Measurements from ENCODE around the gene RBBP8. TPM values are rescaled to one million over a fixed set of nuclear protein-coding genes. Genes with fewer than 3 reads are reported as not detected.

The RBBP8 gene
- total and polyA plus RNA-seq, 2 donors (not counting 3 experiments of a cell fraction or from before 2014, with no cell fraction given), result 3.0 to 13.5 TPM

- POLR2A ChIA-PET, result interaction anchor here (0.6 to 1.0 kb wide), 2 partner anchors 50 to 1000 kb away, joined by 3 to 6 read pairs; partner anchors contain the start of gene RBBP8
- H4K20me1 ChIP-seq (replicated peaks; ENCODE audit: control insufficient read depth, extremely low read depth, insufficient read depth, low read length), result peaks cover 2% of the 10 kb centered on the region
- H3K9me3 ChIP-seq (replicated peaks; ENCODE audit: control insufficient read depth, insufficient read depth, low read length), result no peaks in the 10 kb centered on the region
- no peak overlapping the region for H2AFZ ChIP-seq (ENCODE audit: low read depth, low read length)
- H3K9me1 ChIP-seq (replicated peaks; ENCODE audit: control insufficient read depth, extremely low read depth, insufficient read depth, low read length), result no peaks in the 10 kb centered on the region
- intact Hi-C loops (cut with micrococcal nuclease) (loop anchor here (1.0 to 10.0 kb wide), 4 partner anchors 53 to 1088 kb away; no protein-coding TSS in a partner anchor), dilution Hi-C loops (cut with MboI; ENCODE audit: extremely low pct_ligation_motif_present, low sequenced_read_pairs) (no loop called here)
- H3K4me1 ChIP-seq (ENCODE audit: control insufficient read depth, extremely low read depth, insufficient read depth, low read length), result peaks cover 6% of the 10 kb centered on the region
- CTCF ChIA-PET, result interaction anchor here (0.6 to 5.3 kb wide), 77 partner anchors 8 to 1163 kb away, joined by 3 to 219 read pairs (median 5); partner anchors contain the start of gene RBBP8
- DNase-seq (ENCODE audit: low read depth, low spot score), result peak; percentile 68
- H3K27ac ChIP-seq (ENCODE audit: insufficient read depth, low read depth, low read length), result no peak overlapping the region
- no peaks in the 10 kb centered on the region for H3K27me3 ChIP-seq (ENCODE audit: control insufficient read depth in 2 of 2, insufficient read depth in 2 of 2, low read length in 2 of 2)
- peaks cover 0 to 4% of the 10 kb centered on the region in 2 experiments for H3K36me3 ChIP-seq (ENCODE audit: control insufficient read depth in 2 of 2, extremely low read depth in 1 of 2, insufficient read depth in 2 of 2, low read length in 2 of 2)
- peak; percentile 78 for FAIRE-seq
- H3K4me3 ChIP-seq (replicated peaks in 1 of 3; ENCODE audit: insufficient read depth in 1 of 3, low read depth in 1 of 3, low read length in 3 of 3), result no peak overlapping the region
- no peak overlapping the region for H3K9ac ChIP-seq (replicated peaks; ENCODE audit: extremely low read depth, insufficient read depth, low read length)
- no TSS peak for BruUV-seq (replicated peaks)
- H3K4me2 ChIP-seq (ENCODE audit: insufficient read depth, low read length), result no peak overlapping the region
- no peaks in the 10 kb centered on the region for H3K79me2 ChIP-seq (ENCODE audit: control insufficient read depth, insufficient read depth, low read length)
- peak in 1 of 2 donors; percentile 15 for TF ChIP-seq CTCF (IDR thresholded peaks at IDR 0.05; ENCODE audit: extremely low read depth in 1 of 2, insufficient read depth in 1 of 2, low read depth in 1 of 2, low read length in 2 of 2)
- no peak for TF ChIP-seq MYC (IDR thresholded peaks at IDR 0.05; ENCODE audit: low read depth, low read length)
- TF ChIP-seq MAX (IDR thresholded peaks at IDR 0.05; ENCODE audit: insufficient read depth, insufficient read length), result no peak
- no peak for TF ChIP-seq POLR2A (IDR thresholded peaks at IDR 0.05; ENCODE audit: low read depth, low read length)
- no peak for TF ChIP-seq JUN (IDR thresholded peaks at IDR 0.05; ENCODE audit: borderline replicate concordance, insufficient read depth, insufficient read length, low read depth)
Observed at GRCh38 chr18:22983175-22983574, 50.0 kb downstream of the RBBP8 start.

GRCh38 chr18:22985250-22985649 is 52.1 kb downstream of the RBBP8 start:
- Histone ChIP-seq H2AFZ (ENCODE audit: low read depth, low read length) (no peak overlapping the region), H3K9me3 (replicated peaks; ENCODE audit: control insufficient read depth, insufficient read depth, low read length) (no peaks in the 10 kb centered on the region), H3K4me3 (replicated peaks in 1 of 3; ENCODE audit: insufficient read depth in 1 of 3, low read depth in 1 of 3, low read length in 3 of 3) (no peak overlapping the region), H3K79me2 (ENCODE audit: control insufficient read depth, insufficient read depth, low read length) (no peaks in the 10 kb centered on the region), H4K20me1 (replicated peaks; ENCODE audit: control insufficient read depth, extremely low read depth, insufficient read depth, low read length) (peaks cover 2% of the 10 kb centered on the region), H3K27ac (ENCODE audit: insufficient read depth, low read depth, low read length) (no peak overlapping the region), H3K27me3 (ENCODE audit: control insufficient read depth in 2 of 2, insufficient read depth in 2 of 2, low read length in 2 of 2) (no peaks in the 10 kb centered on the region), H3K36me3 (ENCODE audit: control insufficient read depth in 2 of 2, extremely low read depth in 1 of 2, insufficient read depth in 2 of 2, low read length in 2 of 2) (peaks cover 0 to 4% of the 10 kb centered on the region in 2 experiments), H3K4me1 (ENCODE audit: control insufficient read depth, extremely low read depth, insufficient read depth, low read length) (no peaks in the 10 kb centered on the region), H3K4me2 (ENCODE audit: insufficient read depth, low read length) (no peak overlapping the region), H3K9me1 (replicated peaks; ENCODE audit: control insufficient read depth, extremely low read depth, insufficient read depth, low read length) (no peaks in the 10 kb centered on the region), H3K9ac (replicated peaks; ENCODE audit: extremely low read depth, insufficient read depth, low read length) (no peak overlapping the region)
- ChIA-PET CTCF (interaction anchor here (0.8 to 5.3 kb wide), 5 partner anchors 50 to 427 kb away, joined by 3 to 219 read pairs (median 8); no protein-coding TSS in a partner anchor), POLR2A (no interaction called here)
- intact Hi-C loops (cut with micrococcal nuclease), result loop anchor here (10.0 kb wide), 1 partner anchor 1090 kb away; no protein-coding TSS in a partner anchor
- TF ChIP-seq CTCF (IDR thresholded peaks at IDR 0.05; ENCODE audit: extremely low read depth in 1 of 2, insufficient read depth in 1 of 2, low read depth in 1 of 2, low read length in 2 of 2) (no peak), POLR2AphosphoS5 (IDR thresholded peaks at IDR 0.05; ENCODE audit: insufficient read depth, low read depth, low read length) (no peak), JUN (IDR thresholded peaks at IDR 0.05; ENCODE audit: borderline replicate concordance, insufficient read depth, insufficient read length, low read depth) (no peak), POLR2A (IDR thresholded peaks at IDR 0.05; ENCODE audit: low read depth, low read length) (no peak)
- dilution Hi-C loops (cut with MboI; ENCODE audit: extremely low pct_ligation_motif_present, low sequenced_read_pairs), result no loop called here
- no TSS peak for BruUV-seq (replicated peaks)
- DNase-seq (ENCODE audit: low read depth, low spot score), result no peak
- FAIRE-seq, result no peak
